NCI-H1092 (cell line): ENCODE data around the gene EXOC2.
"Not testable (repeated sequence)": the region's sequence is repeated elsewhere in the genome, so short reads cannot be mapped to it uniquely, and the experiment has no call there.

ENCODE experiments used
- DNase-seq: peaks from one replicate; lab custom pipeline; 2025; lab: John Stamatoyannopoulos, UW

EXOC2 gene

DNA sequence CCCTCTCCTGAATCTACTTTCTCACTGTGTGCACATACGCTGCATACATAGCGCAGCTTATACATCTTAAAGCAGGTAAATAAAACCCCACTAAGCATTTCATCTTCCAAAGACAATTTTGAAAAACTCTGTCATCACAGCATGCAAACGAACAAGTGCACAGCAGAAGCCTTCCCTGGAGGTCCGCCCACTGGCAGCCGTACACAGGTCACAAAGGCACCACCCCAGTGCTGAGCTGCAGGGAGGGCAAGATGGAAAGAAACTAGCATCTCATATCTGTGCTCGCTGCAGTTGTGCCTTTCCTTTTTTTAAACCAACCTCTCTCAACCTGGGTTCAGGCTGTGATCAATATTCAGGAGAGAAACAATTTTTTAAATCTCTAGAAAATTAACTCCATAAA lies 109.3 kb downstream of the EXOC2 start:
- DNase-seq: no peak

DNA sequence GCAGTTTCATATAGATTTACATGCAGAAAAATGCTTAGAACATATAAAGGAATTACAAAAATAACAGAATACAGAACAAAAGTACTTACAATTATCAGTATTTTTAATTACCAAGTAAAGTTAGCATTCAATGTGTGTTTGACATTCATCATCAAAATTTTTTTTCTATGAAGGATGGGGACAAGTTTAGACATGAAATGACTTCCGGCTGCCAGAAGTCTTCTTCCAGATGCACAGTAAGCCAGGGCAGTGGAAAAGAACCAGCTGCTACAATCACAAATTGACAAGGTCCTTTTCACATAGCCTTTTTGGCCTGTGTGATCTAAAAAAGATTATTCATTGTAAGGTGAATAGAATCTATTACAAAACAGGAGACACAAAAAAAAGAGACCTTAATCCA lies 109.8 kb downstream of the EXOC2 start:
- DNase-seq: no peak

DNA sequence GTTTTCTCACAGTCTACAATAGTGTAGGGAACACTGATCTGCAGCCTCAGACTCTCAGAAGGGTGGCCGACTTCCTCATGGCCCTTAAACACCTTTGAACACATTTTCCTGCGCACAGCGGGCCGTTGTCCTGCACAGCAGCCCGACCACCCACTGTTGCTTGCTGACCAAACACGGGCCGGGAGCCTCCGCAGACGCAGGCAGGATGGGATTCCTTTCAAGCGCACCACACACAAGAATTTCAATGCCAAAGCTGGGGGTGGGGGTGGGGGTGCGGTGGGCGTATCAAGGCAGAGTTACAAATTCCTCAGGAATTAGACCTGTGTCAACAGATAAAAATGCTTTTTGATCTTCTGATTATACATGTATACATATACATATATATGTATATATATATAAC lies 110.6 kb downstream of the EXOC2 start:
- no peak for DNase-seq

DNA sequence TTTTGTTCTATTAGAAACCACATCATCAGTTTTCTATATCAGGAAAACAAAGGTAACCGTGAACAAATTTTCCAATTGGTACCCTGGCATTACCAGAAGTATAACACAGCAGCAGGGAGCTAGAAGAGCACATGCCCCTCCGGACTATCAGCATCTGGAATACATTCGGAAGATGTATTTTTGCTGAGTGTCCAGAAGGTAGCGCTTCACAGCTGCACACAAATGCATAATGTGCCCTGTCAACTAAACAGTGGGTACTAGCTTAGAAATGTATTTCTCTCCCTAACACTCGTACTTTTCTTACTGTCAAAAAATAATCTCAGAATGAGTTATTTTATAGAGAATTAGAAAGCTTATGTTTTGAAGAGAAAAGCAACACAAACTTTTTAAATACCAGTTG lies 113.6 kb downstream of the EXOC2 start:
- no peak for DNase-seq

DNA sequence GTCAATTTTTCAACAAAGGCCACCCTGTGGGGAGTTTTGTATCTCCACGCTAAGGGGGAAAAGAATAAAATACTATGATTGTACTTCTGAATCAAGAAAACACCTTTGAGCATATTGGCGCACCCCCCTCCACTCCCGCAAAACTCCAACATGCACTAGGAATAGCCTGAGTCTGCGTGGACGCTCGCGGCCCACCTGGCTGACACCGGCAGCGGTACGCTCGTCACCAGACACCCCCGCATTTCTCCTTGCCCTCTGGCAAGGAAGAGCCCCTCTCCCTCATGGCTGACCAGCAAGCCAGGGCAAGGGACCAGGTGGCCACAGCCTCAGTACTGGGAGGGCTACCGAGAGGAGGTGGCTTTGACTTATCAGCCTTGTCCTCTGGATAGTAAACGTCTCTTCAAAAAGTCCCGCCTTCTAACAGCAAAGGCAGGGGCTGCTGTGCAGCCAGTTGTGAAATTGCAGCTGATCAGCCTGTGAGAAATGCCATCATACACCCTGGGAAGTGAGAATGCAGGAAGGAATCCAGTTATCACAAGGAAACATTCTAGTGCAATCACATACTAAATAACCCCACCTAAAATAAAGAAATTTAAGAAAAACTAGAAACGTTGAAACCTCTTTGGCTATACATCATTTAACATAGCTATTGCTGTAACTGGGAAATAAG lies 120.2 kb downstream of the EXOC2 start:
- no peak for DNase-seq

DNA sequence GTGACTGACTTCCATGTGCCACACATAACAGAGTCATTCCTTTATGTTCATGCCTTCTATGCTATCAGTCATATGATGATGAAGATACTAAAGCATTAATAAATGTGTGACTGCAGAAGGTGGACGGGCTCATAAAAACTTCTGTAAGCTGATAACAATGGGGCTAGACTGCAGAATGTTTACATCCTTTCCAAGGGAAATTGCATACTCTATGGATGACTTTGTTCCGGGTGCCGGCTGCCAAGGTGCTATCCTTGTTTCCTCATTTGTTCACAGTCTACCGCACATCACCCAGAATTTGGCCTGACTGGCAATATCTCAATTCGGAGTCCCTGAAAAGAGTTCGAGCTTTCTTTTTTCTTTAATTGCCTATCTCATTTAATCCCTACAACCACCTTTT lies 121.0 kb downstream of the EXOC2 start:
- DNase-seq: no peak

DNA sequence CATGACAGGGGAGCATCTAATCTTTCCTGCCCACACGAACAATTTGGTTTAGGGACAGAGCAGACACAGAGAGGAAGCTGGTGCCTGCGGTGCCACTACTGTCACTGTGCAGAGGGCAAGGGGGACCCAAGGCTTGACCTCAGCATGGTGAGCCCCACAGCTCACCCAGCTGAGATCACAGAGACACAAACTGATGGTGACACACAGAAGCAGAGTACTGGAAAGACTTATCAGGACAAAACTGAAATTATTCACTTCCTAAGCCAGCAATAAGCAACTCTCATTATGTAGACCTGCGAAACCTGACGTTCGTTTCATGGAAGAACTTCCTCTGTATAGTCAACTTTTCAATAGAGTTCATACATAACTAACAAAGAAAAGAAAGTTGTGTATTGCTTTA lies 122.1 kb downstream of the EXOC2 start:
- no peak for DNase-seq

DNA sequence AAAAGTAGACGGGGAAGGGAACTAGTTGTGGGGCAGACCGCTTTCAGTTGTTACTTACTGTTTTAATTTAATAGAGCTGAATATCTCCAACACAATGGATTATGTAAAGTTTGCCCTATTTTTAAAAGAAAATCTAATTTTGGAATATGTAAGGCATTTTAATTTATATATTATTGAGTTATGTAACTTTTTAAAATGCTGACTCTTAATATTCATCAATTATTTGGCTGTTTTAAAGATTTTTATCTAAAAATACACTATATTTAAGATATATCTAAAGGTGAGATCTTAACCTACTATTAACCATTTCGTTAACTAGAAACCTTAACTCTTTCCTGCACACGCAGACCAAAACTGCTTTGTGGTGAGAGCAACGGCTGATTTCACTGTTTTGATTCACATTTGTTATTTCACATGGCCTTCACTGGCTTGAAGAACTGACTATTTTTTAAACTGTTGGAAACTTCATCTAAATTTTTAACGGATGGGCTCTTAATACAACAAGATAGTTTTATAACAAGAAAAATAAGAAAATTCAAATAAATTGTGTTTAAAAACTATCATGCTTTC lies 123.9 kb downstream of the EXOC2 start:
- DNase-seq: no peak

DNA sequence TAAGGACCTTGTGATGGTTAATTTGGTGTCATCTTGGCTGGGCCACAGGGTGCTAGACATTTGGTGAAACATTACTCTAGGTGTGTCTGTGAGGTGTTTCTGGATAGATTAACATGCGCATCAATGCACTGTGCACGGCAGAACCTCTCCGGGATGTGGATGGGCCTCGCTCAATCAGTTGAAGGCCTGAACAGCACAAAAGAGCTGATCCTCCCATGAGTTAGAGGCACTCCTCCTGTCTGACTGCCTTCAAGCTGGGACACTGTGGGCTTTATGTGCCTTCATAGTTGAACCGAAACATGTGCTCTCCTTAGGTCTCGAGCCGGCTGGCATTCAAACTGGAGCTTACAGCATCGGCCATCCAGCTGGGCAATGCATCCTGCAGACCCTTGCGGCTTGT lies 124.9 kb downstream of the EXOC2 start:
- no peak for DNase-seq

DNA sequence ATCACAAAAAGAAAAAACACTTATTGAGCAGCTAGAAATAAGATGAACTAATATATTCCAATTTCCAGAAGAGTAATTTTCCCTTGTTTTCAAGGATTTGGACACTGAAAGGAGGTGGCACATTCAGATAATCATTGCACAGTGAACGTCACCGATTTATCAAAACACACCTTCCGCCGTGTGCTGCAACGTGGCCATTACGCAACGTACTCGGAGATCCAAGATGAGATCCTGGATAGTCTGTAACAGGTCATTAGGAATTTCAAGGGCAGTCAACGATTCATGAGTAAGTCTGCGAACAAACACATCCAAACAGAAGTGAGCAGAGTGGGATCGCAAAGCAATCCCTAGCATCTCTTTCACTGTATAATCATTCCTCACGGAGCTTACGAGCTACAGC lies 129.1 kb downstream of the EXOC2 start:
- DNase-seq: no peak

DNA sequence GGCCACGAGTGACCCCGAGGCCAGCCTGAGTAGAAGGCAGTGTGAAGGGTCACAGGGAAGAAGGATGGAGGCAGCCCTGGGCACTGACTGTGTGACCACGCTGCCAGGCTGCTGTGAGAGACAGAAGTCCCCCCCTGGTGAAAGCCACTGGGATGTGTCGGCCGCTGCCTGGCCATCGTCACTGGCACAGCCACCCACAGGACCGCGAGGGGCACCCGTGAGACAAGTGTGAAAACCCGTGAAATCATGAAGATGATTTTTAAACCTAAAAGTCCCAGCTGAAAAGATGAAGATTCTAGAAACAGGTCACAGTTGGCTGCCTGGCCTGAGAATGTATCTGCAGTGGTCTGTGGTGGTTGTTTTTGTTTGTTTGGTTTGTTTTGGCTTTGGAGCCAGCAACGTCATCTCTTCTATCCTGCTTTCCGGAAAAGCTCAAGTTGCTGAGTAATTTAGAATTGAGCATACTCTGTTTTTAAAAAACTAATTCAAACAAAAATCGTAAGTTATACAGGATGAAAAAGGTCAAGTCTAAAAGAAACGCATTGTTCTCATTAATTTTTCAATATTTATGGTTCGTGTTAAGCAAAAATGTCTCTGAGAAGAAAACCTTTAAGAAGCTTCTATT lies 130.8 kb downstream of the EXOC2 start:
- no peak for DNase-seq

DNA sequence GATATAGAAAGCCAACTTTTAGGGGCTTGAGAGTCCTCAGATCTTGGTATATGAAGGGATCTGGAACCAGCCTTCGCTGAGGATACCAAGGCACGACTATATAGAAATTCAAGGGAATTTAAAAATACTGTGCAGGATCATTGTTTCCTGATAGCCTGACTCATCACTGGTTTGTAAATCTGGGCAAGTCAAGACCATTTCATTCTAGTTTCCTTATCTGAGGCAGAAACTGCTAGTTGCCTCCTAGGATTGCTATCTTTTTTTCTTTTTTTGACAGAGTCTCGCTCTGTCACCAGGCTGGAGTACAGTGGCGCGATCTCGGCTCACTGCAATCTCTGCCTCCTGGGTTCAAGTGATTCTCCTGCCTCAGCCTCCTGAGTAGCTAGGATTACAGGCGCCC lies 131.6 kb downstream of the EXOC2 start:
- not testable (repeated sequence) for DNase-seq

DNA sequence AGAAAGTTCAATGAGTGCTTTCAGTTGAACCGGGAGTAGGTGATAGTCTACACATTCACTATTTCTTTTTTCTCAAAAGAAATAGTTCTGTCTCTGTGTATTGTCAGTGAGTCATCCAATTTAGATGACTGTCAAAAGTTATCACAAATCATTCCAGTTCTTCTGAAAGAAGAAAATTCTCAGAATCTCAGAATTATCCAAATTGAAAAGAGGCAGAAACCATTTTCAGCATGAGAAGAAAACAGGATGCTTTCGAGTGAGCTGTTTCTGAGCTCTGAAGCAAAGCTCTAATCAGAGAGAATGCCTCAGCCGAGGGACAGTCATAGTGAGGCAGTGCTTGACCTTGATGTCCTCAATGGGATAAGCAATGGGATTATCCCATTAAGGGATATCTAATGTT lies 134.0 kb downstream of the EXOC2 start:
- DNase-seq: no peak

DNA sequence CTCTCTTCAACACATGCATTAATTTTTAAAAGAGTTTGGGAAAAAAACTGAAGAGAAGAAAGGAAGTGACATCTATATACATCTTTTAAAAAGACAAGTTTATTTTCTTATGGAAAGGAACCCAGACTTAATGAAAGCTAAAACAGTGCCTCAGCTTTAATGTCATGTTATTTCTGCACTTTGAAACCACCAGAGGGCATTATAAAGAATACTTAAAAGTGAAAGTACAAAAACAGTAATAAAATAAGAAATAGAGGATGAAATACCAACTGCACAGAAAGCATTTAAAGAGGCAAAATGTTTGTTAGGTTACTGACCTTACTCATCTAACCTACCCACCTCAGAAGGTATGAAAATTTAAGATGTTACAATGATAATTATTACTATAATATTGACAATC lies 134.8 kb downstream of the EXOC2 start:
- DNase-seq: no peak

DNA sequence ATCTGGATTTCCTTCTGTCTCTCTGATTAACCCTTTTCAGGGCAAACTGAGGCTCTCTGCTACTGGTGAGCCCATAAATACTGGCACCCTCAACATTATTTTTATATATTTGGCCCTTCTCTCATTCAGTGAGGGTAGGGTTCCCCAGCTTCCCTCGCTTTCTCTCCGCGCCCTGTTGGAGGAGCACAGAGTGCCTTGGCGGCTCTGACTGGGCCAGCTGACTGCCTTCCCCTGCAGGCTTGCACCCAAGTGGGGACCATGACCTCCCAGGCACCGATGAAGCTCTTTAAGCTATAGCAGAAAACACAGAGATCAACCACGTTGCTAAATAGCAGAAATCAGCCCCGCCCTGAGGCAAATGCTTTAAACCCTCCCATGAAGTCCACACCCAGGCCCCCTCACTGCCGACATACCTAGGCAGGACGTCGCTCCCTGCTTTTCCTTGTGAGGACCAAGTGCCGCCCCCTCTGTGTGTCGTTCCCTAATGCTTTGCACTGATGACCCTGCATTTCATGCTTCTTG lies 141.0 kb downstream of the EXOC2 start:
- DNase-seq: no peak

DNA sequence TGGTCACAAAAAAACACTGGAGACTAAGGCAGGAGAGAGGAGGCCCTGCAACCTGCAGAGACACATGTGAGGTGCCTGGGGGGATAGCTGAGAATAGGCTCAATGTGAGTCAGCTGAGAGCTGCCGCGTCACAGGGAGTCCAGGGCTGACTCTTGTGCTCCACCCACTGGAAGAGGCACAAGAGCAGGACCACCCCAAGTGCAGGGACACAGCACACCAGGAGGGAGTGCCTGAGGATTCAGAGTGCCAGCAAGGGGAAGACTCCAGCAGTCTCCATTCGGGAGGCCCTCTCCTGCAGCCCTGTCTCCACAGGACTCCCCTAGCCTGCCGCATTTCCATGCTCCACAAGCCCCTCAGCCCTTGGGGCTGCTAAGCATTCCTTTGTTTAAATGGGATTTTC lies 141.5 kb downstream of the EXOC2 start:
- DNase-seq: no peak

DNA sequence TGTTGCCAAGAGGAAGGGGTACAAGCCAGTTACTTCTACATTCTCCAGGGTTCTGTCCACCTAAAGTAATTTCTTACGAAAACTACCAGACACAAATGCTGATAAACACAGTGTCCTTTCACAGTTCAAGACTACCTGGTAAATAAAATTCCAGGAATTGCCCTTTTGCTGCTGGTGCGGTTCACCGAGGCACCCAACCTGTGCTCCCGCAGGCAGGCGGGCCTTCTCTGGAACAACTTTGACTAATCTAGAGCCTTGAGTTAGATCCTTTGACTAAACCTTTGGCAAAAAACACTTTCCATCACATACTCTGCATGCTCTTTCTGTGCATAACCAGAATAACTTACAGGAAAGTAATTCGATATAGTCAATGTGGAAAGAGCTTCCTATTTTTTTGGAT lies 143.0 kb downstream of the EXOC2 start:
- DNase-seq: no peak

DNA sequence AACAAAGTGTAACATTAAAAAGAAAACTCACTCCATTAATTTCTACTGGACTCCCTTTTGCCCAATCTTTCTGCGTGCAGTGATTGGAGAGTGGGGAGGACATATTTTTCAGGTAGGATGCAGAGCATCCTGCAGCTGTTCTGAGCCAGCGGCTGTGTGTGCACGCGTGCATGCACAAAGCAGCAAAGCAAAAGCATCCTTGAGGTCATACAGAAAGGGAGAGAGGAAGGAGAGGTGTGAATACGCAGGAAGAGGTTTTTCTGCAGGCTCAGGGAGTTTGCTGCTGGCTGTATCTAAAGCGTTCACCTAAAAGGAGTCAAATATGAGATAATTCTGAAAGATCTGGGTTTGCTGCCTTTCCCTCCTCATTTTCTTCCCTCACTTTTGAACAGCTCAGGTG lies 144.4 kb downstream of the EXOC2 start:
- DNase-seq: no peak

DNA sequence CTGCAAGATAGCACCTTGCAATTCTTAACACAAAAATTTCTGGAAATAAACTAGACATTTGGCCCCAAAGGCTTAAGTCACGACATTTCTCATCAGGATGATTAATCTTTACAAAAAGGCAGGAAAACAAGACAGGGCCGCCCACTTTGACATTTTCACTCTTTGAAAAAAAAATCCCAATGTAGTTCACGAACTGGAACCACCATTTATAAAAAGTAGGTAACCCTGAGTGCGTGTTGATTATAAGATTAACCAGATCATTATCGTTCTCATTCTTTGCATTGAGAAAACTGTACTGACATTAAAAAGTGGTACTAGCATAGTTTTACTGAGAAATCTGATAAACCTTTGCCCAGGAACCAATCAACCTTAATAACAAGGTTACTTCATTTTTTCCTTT lies 144.8 kb downstream of the EXOC2 start:
- no peak for DNase-seq

DNA sequence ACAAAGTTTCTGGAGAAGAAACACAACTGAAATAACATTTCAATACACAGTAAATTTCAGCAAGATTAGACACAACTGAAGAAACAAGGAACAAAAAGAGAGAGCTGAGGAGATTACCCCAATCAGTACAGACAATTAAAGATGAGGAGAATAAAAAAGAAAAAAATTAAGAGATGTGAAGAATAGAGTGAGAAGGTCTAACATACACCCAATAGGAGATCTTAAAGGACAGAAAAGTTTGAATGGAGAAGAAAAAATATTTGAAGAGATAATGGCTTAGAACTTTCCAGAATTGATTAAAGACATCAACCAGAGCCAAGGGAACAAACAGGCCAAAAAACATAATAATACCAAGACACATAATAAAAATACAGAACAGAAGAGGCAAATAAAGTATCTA lies 152.4 kb downstream of the EXOC2 start:
- no peak for DNase-seq

DNA sequence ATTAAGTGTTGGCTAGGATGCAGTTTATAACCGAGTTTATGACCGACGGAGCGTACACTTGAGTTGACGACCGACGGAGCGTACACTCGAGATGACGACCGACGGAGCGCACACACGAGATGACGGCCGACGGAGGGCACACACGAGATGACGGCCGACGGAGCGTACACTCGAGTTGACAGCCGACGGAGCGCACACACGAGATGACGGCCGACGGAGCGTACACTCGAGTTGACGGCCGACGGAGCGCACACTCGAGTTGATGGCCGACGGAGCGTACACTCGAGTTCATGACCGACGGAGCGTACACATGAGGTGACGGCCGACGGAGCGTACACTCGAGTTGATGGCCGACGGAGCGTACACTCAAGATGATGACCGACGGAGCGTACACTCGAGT lies 155.8 kb downstream of the EXOC2 start:
- DNase-seq: no peak

DNA sequence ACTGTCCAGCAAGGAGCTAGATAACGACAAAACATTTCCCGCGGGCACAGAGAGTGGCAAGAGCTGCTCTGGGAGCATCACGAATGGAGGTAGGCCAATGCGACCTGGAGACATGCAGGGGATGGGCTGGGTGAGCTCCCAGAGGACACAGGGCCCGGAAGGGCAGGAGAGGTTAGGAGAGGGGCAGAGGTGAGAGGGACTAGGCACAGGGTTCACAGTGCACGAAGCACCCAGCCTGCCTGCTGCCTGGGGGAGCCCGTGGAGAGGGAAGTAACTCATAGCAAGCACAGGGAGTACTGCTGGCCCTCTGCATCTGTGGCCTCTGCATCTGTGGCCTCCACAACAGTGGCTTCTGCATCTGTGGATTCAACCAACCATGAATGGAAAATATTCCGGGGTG lies 162.5 kb downstream of the EXOC2 start:
- DNase-seq: no peak

DNA sequence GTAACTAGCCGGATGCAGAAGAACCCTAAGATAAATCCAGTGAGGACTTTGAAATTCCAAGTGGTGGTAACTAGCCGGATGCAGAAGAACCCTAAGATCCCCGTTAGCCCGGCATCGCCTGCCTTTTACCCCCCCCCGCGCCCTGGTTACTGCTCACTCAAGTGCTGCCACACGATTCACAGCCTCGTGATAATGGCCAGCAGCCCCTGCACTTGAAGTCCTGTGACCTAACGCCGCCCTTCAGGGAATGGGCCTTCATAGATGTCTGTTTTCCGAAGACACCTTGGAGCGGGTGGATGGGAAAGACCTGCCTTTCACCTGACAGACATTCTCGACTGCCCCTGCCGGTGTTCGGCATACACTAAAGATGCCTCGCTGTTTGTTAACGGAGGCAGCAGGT lies 163.9 kb downstream of the EXOC2 start:
- no peak for DNase-seq
